Measurements from ENCODE around the gene NCAPG2.

NCAPG2 gene

DNA sequence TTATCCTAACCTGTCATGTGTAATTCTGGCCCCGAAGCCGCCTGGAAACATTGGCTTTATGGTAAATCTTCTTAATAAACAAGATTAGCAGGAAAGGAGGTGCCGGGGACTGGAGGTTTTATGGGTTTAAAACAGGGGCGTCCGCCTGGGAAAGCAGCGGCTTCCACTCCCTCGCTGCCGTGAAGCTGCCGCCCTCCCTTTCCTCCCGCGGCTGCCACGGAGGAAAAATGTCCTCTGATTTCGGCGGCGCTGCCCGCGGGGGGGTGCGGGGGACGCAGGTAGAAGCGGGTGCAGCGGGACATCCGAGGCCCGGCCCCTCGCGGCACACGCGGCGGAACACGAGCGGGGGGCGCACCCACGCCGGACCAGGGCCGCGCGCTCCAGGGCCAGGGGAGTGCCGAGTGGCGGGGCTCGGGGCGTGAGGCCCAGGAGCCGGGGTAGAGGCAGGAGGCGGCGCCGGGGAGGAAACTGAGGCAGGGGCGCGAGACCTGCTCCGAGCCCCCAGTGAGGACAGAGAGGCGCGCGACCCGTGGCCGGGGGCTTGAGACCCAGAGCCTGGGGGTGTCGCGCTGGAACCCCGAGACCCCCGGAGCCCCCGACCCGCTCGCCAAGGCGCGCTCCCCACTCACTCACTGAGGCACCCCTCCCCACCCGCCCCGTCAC, 118.0 kb downstream of the NCAPG2 start:
- Histone ChIP-seq H3K27me3 (ENCODE audit: insufficient read depth, low read depth) (peaks cover 13% of the 10 kb centered on the region), H3K4me2 (no peak overlapping the region), H3K4me3 (IDR thresholded peaks at IDR 0.05; ENCODE audit: insufficient read depth, low read depth, low read length) (no peak overlapping the region), H3K9ac (no peak overlapping the region), H2AFZ (ENCODE audit: low read depth) (no peak overlapping the region), H3K4me1 (ENCODE audit: low read depth, poor library complexity, severe bottlenecking) (no peaks in the 10 kb centered on the region), H4K20me1 (ENCODE audit: insufficient read depth) (no peaks in the 10 kb centered on the region), H3K27ac (no peak overlapping the region), H3K36me3 (ENCODE audit: insufficient read depth) (no peaks in the 10 kb centered on the region), H3K79me2 (ENCODE audit: insufficient read depth, low read depth) (no peaks in the 10 kb centered on the region)
- TF ChIP-seq CTCF (conservative IDR thresholded peaks at IDR 0.05; ENCODE audit: low read depth, low read length), result no peak

DNA sequence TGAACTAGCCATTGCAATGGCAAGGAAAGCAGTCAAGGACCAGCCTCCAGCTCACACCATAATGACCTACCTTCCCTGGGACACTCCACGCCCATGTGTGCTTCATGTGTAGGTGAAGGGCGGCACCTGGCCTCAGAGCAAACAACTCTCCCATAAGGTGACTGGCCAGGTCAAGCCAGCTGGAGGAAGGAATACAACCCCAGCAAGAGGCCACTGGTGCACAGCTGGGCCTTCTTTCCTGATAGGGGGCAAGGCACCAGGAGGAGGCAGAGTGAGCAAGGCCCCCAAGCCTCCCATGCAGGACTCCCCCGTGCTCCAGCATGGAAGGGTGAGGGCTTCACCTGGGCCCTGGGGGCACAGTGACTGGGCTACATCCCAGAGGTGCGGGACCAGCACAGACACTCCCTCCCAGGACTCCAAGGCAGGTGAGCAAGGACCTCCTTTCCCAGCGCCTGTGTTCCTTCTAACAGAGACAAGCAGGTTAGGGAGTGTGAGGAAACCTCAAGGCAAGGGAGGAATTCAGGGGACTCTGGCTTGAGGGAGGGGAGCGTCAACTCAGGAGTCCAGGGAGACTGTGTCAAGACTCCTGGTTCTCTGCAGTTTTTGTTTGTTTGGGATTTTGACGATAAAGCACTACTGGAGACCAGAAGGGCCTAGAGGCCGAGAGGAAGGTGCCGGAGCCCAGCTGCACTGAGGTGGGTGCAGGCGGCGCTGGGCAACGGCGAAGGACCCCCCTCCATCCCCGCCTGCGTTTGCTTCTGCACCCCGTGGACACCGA, 118.7 kb downstream of the NCAPG2 start:
- Histone ChIP-seq H3K4me3 (IDR thresholded peaks at IDR 0.05; ENCODE audit: insufficient read depth, low read depth, low read length) (no peak overlapping the region), H3K27ac (no peak overlapping the region), H3K9ac (no peak overlapping the region), H3K79me2 (ENCODE audit: insufficient read depth, low read depth) (no peaks in the 10 kb centered on the region), H3K27me3 (ENCODE audit: insufficient read depth, low read depth) (peaks cover 13% of the 10 kb centered on the region), H3K36me3 (ENCODE audit: insufficient read depth) (no peaks in the 10 kb centered on the region), H2AFZ (ENCODE audit: low read depth) (no peak overlapping the region), H3K4me2 (no peak overlapping the region), H4K20me1 (ENCODE audit: insufficient read depth) (no peaks in the 10 kb centered on the region), H3K4me1 (ENCODE audit: low read depth, poor library complexity, severe bottlenecking) (no peaks in the 10 kb centered on the region)
- TF ChIP-seq CTCF (conservative IDR thresholded peaks at IDR 0.05; ENCODE audit: low read depth, low read length), result no peak

- Histone ChIP-seq H3K27me3 (ENCODE audit: insufficient read depth, low read depth) (peaks cover 13% of the 10 kb centered on the region), H3K4me3 (IDR thresholded peaks at IDR 0.05; ENCODE audit: insufficient read depth, low read depth, low read length) (no peak overlapping the region), H3K36me3 (ENCODE audit: insufficient read depth) (no peaks in the 10 kb centered on the region), H3K9ac (no peak overlapping the region), H3K4me1 (ENCODE audit: low read depth, poor library complexity, severe bottlenecking) (no peaks in the 10 kb centered on the region), H3K27ac (no peak overlapping the region), H3K79me2 (ENCODE audit: insufficient read depth, low read depth) (no peaks in the 10 kb centered on the region), H4K20me1 (ENCODE audit: insufficient read depth) (no peaks in the 10 kb centered on the region), H3K4me2 (no peak overlapping the region), H2AFZ (ENCODE audit: low read depth) (no peak overlapping the region)
- TF ChIP-seq CTCF (conservative IDR thresholded peaks at IDR 0.05; ENCODE audit: low read depth, low read length), result no peak
Measured at GRCh38 chr7:158584407-158584806, 120.2 kb downstream of the NCAPG2 start.

GRCh38 chr7:158583810-158584209, 120.8 kb downstream of the NCAPG2 start:
- Histone ChIP-seq H3K36me3 (ENCODE audit: insufficient read depth) (no peaks in the 10 kb centered on the region), H3K4me2 (no peak overlapping the region), H3K4me1 (ENCODE audit: low read depth, poor library complexity, severe bottlenecking) (no peaks in the 10 kb centered on the region), H3K27ac (no peak overlapping the region), H3K79me2 (ENCODE audit: insufficient read depth, low read depth) (no peaks in the 10 kb centered on the region), H3K9ac (no peak overlapping the region), H3K27me3 (ENCODE audit: insufficient read depth, low read depth) (peaks cover 13% of the 10 kb centered on the region), H2AFZ (ENCODE audit: low read depth) (no peak overlapping the region), H4K20me1 (ENCODE audit: insufficient read depth) (no peaks in the 10 kb centered on the region), H3K4me3 (IDR thresholded peaks at IDR 0.05; ENCODE audit: insufficient read depth, low read depth, low read length) (no peak overlapping the region)
- TF ChIP-seq CTCF (conservative IDR thresholded peaks at IDR 0.05; ENCODE audit: low read depth, low read length), result no peak
